Upper lobe of right lung (tissue), 1 donor: ENCODE data around the gene COG7. TPM values are rescaled to one million over a fixed set of nuclear protein-coding genes. Genes with fewer than 3 reads are reported as not detected.

Experiments
- ATAC-seq: fragments of 200-7000 bp; cut with Tn5 transposase; one replicate; pipeline ENCODE4 v1.9.1; 2020; ENCODE audit warnings: mild to moderate bottlenecking, moderate library complexity
- DNase-seq: peaks from one replicate; pipeline ENCODE4 v3.0.0-alpha.2; 2020
- H3K27ac ChIP-seq: fragments of 200-600 bp; one replicate; pipeline ENCODE4 v1.8.0; 2022
- H3K27me3 ChIP-seq: fragments of 200-600 bp; one replicate; pipeline ENCODE4 v1.8.0; 2022; ENCODE audit warnings: mild to moderate bottlenecking
- H3K36me3 ChIP-seq: fragments of 200-600 bp; one replicate; pipeline ENCODE4 v1.8.0; 2022
- H3K4me1 ChIP-seq: fragments of 200-600 bp; one replicate; pipeline ENCODE4 v1.8.0; 2022
- H3K4me3 ChIP-seq: fragments of 200-600 bp; one replicate; pipeline ENCODE4 v1.8.0; 2022; ENCODE audit warnings: mild to moderate bottlenecking
- H3K9me3 ChIP-seq: fragments of 200-600 bp; one replicate; pipeline ENCODE4 v1.8.0; 2022
- CTCF ChIP-seq: fragments of 200-600 bp; IDR thresholded peaks from one replicate; pipeline ENCODE4 v1.8.0; 2022; ENCODE audit warnings: antibody characterized with exemption
- intact Hi-C: fragments of 100-400 bp; cut with DNase I; formaldehyde crosslinking; loops from one replicate; pipeline ENCODE4 v1.11.0; 2022
- total RNA-seq: library from RNA; stranded (reverse); fragmentation: NEBNext Ultra II Directional; extraction: Animal tissue kit (Norgen Biotek cat#: 25700); gene quantifications from one replicate; pipeline ENCODE4 v1.2.1, GENCODE V29; 2021
- donor health status: DM: no; HTN: yes; CAD: no; lungs with severe emphysema.

Gene COG7
- total RNA-seq, 1 donor from 2014 or later: 21.2 TPM

GRCh38 chr16:23375643-23376042 is 77.3 kb downstream of the COG7 start:
- DNase-seq: no peak
- no peak overlapping the region for H3K4me3 ChIP-seq
- intact Hi-C loops: no loop called here
- H3K4me1 ChIP-seq: no peaks in the 10 kb centered on the region
- H3K36me3 ChIP-seq: no peaks in the 10 kb centered on the region
- H3K9me3 ChIP-seq: no peaks in the 10 kb centered on the region
- H3K27me3 ChIP-seq: no peaks in the 10 kb centered on the region
- no peak for ATAC-seq
- no peak overlapping the region for H3K27ac ChIP-seq
- no peak for TF ChIP-seq CTCF

GRCh38 chr16:23374721-23375510 is 78.1 kb downstream of the COG7 start:
- Histone ChIP-seq H3K4me1 (no peaks in the 10 kb centered on the region), H3K27ac (no peak overlapping the region), H3K9me3 (no peaks in the 10 kb centered on the region), H3K27me3 (no peaks in the 10 kb centered on the region), H3K36me3 (no peaks in the 10 kb centered on the region), H3K4me3 (no peak overlapping the region)
- ATAC-seq (peak; percentile 82), DNase-seq (peak; percentile 82)
- intact Hi-C loops: no loop called here
- TF ChIP-seq CTCF: no peak

DNA sequence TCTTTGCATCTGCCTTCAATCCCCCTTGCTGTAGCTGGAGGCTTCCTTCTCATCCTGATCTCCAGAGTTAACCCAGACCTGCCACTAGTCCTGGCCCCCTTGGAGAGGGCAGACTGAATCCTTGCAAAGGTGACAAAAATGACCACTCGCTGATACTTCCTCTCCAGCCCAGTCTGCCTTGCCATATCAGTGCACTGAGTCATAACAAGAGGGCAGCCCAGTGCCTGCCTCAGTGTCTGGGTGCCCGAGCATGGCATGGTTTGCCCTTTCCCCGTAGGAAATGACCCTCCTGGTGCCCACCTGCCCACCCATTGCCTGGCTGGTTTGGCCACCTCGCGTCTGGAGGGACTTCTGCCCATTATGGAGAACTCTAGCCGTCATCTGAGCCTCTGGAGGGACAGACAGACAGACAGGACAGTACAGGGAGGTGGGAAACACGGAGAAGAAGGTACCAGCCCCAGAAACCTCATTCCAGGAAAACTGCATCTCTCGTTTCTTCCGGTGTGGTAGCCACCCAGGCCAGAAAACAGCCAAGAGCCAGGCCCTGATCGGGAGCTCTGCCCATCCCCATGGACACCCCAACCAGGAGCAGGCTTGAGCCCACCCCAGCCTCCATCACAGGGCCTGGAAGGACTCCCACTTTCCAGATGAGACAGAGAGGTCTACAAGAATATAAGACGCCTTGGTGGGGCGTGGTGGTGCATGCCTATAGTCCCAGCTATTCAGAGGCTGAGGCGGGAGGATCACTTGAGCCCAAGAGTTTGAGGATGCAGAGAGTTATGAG is 79.4 kb downstream of the COG7 start:
- Histone ChIP-seq H3K9me3 (no peaks in the 10 kb centered on the region), H3K4me3 (no peak overlapping the region), H3K36me3 (no peaks in the 10 kb centered on the region), H3K27me3 (no peaks in the 10 kb centered on the region), H3K4me1 (no peaks in the 10 kb centered on the region), H3K27ac (no peak overlapping the region)
- DNase-seq (no peak), ATAC-seq (no peak)
- intact Hi-C loops: no loop called here
- no peak for TF ChIP-seq CTCF

DNA sequence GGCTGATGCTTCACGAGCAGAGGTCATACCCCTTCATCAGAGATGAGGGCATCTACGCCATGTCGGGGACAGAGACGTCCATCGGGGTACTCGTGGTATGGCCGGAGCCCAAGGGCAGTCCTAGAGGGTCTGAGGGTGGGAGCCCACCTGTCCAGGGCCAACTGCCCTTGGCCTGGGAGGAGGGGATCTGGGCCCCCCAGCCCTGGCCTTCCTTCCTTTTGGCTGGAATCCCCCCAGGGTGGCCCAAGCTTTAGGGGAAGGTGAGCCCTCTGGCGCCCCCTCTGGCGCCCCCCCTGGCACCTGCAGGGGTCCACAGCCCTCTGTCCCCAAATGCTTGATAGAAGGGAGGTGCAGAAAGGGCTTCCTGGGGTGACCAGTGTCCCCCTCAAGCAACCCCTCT is 81.6 kb downstream of the COG7 start:
- no peak for ATAC-seq
- H3K4me1 ChIP-seq: no peaks in the 10 kb centered on the region
- no peak overlapping the region for H3K4me3 ChIP-seq
- intact Hi-C loops: no loop called here
- H3K9me3 ChIP-seq: no peaks in the 10 kb centered on the region
- no peaks in the 10 kb centered on the region for H3K27me3 ChIP-seq
- TF ChIP-seq CTCF: no peak
- H3K36me3 ChIP-seq: no peaks in the 10 kb centered on the region
- DNase-seq: no peak
- no peak overlapping the region for H3K27ac ChIP-seq

- Histone ChIP-seq H3K4me3 (no peak overlapping the region), H3K27ac (no peak overlapping the region), H3K36me3 (no peaks in the 10 kb centered on the region), H3K27me3 (no peaks in the 10 kb centered on the region), H3K4me1 (no peaks in the 10 kb centered on the region), H3K9me3 (no peaks in the 10 kb centered on the region)
- no peak for TF ChIP-seq CTCF
- DNase-seq: no peak
- intact Hi-C loops: no loop called here
- no peak for ATAC-seq
Measured at GRCh38 chr16:23369416-23369815, 83.6 kb downstream of the COG7 start.
